Measurements from ENCODE around the gene GLS. TPM values are rescaled to one million over a fixed set of nuclear protein-coding genes. Genes with fewer than 3 reads are reported as not detected.

The GLS gene
- total RNA-seq, 4 donors from 2014 or later = 111 to 235 (median 146) TPM

DNA sequence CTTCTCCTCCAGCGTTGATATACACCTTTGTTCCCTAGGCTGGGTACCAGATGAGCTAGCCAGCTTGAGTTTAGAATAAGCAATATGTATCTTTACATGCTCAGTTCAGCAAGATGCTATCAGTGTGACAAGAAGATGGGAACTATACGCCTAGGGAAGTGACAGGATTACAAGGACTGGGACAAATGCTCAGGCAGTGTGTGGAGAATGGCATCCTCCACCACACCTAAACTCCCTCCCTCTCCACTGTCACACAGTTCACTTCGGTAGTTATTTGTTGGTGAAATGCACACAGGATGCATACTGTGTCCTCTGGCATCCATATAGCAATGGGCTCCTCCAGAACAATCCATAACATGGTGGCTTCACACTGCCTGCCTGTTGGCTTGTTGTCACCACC, 125.7 kb downstream of the GLS start:
- no peak for DNase-seq (ENCODE audit: low spot score)
- TF ChIP-seq, protein P1, sequence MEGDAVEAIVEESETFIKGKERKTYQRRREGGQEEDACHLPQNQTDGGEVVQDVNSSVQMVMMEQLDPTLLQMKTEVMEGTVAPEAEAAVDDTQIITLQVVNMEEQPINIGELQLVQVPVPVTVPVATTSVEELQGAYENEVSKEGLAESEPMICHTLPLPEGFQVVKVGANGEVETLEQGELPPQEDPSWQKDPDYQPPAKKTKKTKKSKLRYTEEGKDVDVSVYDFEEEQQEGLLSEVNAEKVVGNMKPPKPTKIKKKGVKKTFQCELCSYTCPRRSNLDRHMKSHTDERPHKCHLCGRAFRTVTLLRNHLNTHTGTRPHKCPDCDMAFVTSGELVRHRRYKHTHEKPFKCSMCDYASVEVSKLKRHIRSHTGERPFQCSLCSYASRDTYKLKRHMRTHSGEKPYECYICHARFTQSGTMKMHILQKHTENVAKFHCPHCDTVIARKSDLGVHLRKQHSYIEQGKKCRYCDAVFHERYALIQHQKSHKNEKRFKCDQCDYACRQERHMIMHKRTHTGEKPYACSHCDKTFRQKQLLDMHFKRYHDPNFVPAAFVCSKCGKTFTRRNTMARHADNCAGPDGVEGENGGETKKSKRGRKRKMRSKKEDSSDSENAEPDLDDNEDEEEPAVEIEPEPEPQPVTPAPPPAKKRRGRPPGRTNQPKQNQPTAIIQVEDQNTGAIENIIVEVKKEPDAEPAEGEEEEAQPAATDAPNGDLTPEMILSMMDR (IDR thresholded peaks at IDR 0.05) = no peak
- ATAC-seq (ENCODE audit: low FRiP score) = no peak

DNA sequence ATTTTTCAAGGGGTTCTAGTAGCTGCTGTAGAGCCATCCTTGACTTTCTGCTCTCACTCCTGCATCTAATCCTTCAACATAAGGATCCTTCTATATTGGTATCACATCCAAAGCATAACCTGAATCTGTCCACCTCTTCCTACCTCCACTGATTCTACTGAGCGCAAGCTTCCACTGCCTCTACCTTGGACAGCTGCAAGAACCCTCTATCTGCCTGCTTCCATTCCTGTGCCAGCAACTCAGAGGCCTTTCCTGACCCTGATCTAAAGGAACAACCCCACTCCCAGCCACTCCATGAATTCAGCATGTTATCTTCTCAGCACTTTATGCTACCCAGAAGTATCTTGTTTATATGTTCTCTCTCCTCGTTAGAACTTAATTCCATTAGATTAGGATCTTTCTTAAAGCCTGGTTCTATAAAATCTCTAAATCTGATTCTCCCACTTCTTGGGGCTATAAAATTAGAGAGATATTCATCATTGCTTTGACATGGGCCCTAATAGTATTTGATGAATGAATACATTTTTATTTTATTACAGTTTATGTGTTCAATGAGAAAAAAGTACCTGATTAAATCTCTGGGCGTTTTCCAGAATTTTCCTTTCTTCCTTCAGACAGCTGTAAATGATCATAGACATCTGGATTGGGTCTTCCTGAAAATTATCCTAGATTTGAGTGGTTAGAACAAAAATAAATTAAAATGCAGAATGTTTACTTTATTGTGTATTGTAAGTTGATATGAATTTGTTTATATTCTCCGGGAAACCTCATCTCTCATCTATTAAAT, 126.6 kb downstream of the GLS start:
- DNase-seq (ENCODE audit: low spot score) (no peak), ATAC-seq (ENCODE audit: low FRiP score) (no peak)

DNA sequence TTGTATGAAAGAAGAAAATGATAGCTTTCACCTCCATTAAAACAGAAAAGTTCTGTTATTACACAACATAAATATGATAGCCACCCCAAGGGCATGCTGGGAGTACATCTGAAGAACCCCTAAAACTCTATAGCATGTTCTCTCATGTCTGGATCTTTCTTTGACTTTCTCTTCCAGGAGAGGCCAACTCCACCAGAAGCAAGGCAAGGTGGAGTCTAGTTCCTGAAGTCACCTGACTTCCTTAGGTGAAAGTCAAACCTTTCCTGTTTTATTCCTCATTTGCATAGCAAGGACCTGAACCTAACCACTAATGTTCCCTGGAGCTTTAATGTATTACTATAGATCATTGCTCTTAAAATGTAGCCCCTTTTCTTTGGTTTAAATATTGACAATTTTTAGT, 127.7 kb downstream of the GLS start:
- DNase-seq (ENCODE audit: low spot score) (no peak), ATAC-seq (ENCODE audit: low FRiP score) (no peak)
- TF ChIP-seq, protein P1 (IDR thresholded peaks at IDR 0.05) = no peak

More for the DNA sequence above, 126.6 kb downstream of the GLS start:
- TF ChIP-seq, protein P1 (IDR thresholded peaks at IDR 0.05) = no peak

DNA sequence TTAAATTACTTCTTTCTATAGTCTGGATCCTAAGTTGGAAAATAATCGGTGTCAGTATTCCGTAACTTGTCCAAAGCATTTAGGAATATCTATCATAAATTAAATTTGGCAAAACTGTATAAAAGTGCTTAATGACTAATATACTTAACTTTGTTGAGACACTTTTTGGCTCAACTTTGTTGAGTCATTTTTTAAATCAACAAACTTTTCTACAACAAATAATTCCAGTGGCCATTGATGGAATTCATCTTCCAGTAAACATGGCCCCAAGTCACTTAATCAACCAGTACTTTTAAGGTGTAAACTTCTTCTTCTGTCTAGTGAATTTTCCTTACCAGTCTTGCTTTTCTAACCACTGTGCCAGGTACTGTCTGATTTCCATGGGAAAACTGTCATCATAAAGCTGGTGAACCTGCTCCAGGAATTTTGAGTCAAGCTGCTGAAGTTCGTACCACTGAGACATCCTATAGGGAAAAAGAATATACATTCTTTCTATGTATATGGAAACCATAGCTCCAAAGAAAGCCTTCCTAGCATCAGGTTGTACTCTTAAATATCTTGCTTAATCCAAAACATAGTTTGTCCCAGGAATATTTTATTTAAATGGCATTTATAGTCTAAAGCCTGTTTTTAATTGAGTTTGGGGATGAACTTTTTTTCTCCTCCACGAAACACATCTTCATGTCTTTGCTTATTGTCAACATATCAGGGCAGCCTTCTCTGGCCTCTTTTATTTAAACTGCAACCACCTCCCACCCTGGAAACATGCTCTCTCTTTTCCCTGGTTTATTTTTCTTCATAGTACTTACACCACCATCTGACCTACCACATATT, 129.1 kb downstream of the GLS start:
- TF ChIP-seq, protein P1 (IDR thresholded peaks at IDR 0.05) = no peak
- ATAC-seq (ENCODE audit: low FRiP score) = no peak
- no peak for DNase-seq (ENCODE audit: low spot score)

GRCh38 chr2:191010887-191011885, 130.6 kb downstream of the GLS start:
- no peak for DNase-seq (ENCODE audit: low spot score)
- TF ChIP-seq, protein P1 (IDR thresholded peaks at IDR 0.05) = no peak
- ATAC-seq (ENCODE audit: low FRiP score) = no peak

- DNase-seq (ENCODE audit: low spot score) (no peak), ATAC-seq (ENCODE audit: low FRiP score) (no peak)
- TF ChIP-seq, protein P1 (IDR thresholded peaks at IDR 0.05) = no peak
Measured at GRCh38 chr2:191012346-191012745, 131.7 kb downstream of the GLS start.

Measured in omental fat pad (tissue), 4 donors.